HCT116 (cell line): ENCODE measurements around the gene SLC27A5. TPM values are rescaled to one million over a fixed set of nuclear protein-coding genes. Genes with fewer than 3 reads are reported as not detected.
A peak's percentile ranks its signal among the peaks of the same experiment; 100 is the strongest.

Experiments
- ATAC-seq: fragments of 200-7000 bp; cut with Tn5 transposase; 2 replicates; pipeline ENCODE4 v1.9.1; 2020; ENCODE audit warnings: mild to moderate bottlenecking, moderate library complexity
- BruUV-seq: library from RNA; stranded (reverse); fragments of 400-500 nt; replicated peaks from 2 replicates; lab custom pipeline; 2021; lab: Mats Ljungman, UMichigan
- CTCF ChIA-PET: fragments of 300-600 bp; sonication (Branson Sonifier 250); formaldehyde crosslinking; loops from one replicate; lab custom pipeline; 2021; ENCODE audit warnings: antibody characterized with exemption; lab: Charles Lee
- POLR2A ChIA-PET: fragments of 300-600, 350-600 bp; sonication (Branson Sonifier 250); formaldehyde crosslinking; loops from one replicate; lab custom pipeline; 2021; ENCODE audit warnings: antibody characterized with exemption; lab: Charles Lee
- RAD21 ChIA-PET, 2 experiments: fragments of 300-600 bp; sonication (Branson Sonifier 250); formaldehyde crosslinking; loops; one replicate each; lab custom pipeline; 2023; ENCODE audit warnings: low total read pairs in 2 of 2; ENCODE audit not compliant: uncharacterized antibody in 2 of 2, unreplicated experiment in 2 of 2, low non-redundant PET in 1 of 2; lab: Charles Lee
- DNase-seq: peaks from one replicate; pipeline ENCODE4 v3.0.0-alpha.2; 2010; ENCODE audit warnings: low read depth, low spot score
- H2AFZ ChIP-seq: fragments of 200-600 bp; shearing (Covaris generic), sonication (generic); 2 replicates; pipeline ENCODE4 v1.6.1; 2017; ENCODE audit warnings: low read depth, mixed run types, mixed read lengths, antibody characterized with exemption, low read length; ENCODE audit not compliant: poor library complexity, severe bottlenecking
- H3K27ac ChIP-seq: 2 replicates; pipeline ENCODE4 v1.5.1; 2012; ENCODE audit warnings: low read depth, low read length
- H3K27me3 ChIP-seq: fragments of 200-600 bp; sonication (generic); 2 replicates; pipeline ENCODE4 v1.6.1; 2016; ENCODE audit warnings: mixed run types, low read length, mixed read lengths; ENCODE audit not compliant: insufficient read depth
- H3K36me3 ChIP-seq, 2 experiments: fragments of 200-500 bp in 1 of 2; fragments of 200-600 bp in 1 of 2; sonication (Bioruptor generic) in 1 of 2; sonication (generic) in 1 of 2; 2 replicates each; pipeline versions ENCODE4 v1.5.1 to v1.6.1; 2014 to 2016; ENCODE audit warnings: low read length in 2 of 2, inconsistent platforms in 1 of 2, mixed read lengths in 1 of 2, mixed run types in 1 of 2; ENCODE audit not compliant: insufficient read depth in 2 of 2, control insufficient read depth in 1 of 2
- H3K4me1 ChIP-seq, 2 experiments: fragments of 200-600 bp in 1 of 2; sonication (generic) in 1 of 2; 2 replicates each; pipeline versions ENCODE4 v1.5.1 to v1.6.1; 2012 to 2017; ENCODE audit warnings: low read length in 2 of 2, inconsistent platforms in 1 of 2, mild to moderate bottlenecking in 1 of 2, mixed read lengths in 1 of 2, mixed run types in 1 of 2, moderate library complexity in 1 of 2; ENCODE audit not compliant: insufficient read depth in 2 of 2, control insufficient read depth in 1 of 2
- H3K4me2 ChIP-seq: fragments of 200-600 bp; sonication (generic); 2 replicates; pipeline ENCODE4 v1.6.1; 2017; ENCODE audit warnings: mixed run types, low read length, mixed read lengths
- H3K4me3 ChIP-seq, 2 experiments: fragments of 200-600 bp in 1 of 2; sonication (generic) in 1 of 2; replicated peaks in 1 of 2; 2 replicates each; pipeline ENCODE4 v1.5.1; 2011 to 2016; ENCODE audit warnings: low read length in 2 of 2, control low read depth in 1 of 2, low read depth in 1 of 2, mild to moderate bottlenecking in 1 of 2, mixed read lengths in 1 of 2, mixed run types in 1 of 2
- H3K79me2 ChIP-seq: fragments of 200-600 bp; sonication (generic); 2 replicates; pipeline ENCODE4 v1.6.1; 2017; ENCODE audit warnings: mild to moderate bottlenecking, mixed run types, low read length, moderate library complexity, mixed read lengths; ENCODE audit not compliant: insufficient read depth
- H3K9ac ChIP-seq: fragments of 200-600 bp; sonication (generic); 2 replicates; pipeline ENCODE4 v1.6.1; 2016; ENCODE audit warnings: low read length, mixed read lengths
- H3K9me2 ChIP-seq: fragments of 200-600 bp; sonication (generic), shearing (Covaris generic); 2 replicates; pipeline ENCODE4 v1.6.1; 2017; ENCODE audit warnings: mixed run types, mild to moderate bottlenecking, moderate library complexity; ENCODE audit not compliant: insufficient read depth
- H3K9me3 ChIP-seq, 2 experiments: fragments of 200-500 bp in 1 of 2; fragments of 200-600 bp in 1 of 2; sonication (Bioruptor generic) in 1 of 2; sonication (generic) in 1 of 2; 2 replicates each; pipeline ENCODE4 v1.6.1; 2014 to 2017; ENCODE audit warnings: low read length in 2 of 2, mixed read lengths in 2 of 2, inconsistent platforms in 1 of 2, low read depth in 1 of 2, mild to moderate bottlenecking in 1 of 2, mixed run types in 1 of 2, moderate library complexity in 1 of 2; ENCODE audit not compliant: control insufficient read depth in 1 of 2, insufficient read depth in 1 of 2
- H4K20me1 ChIP-seq: fragments of 200-600 bp; sonication (generic), shearing (Covaris generic); 2 replicates; pipeline ENCODE4 v1.6.1; 2017; ENCODE audit warnings: mixed run types, mild to moderate bottlenecking, moderate library complexity; ENCODE audit not compliant: insufficient read depth
- ATF3 ChIP-seq: IDR thresholded peaks from 2 replicates; pipeline ENCODE4 v1.6.1; 2012
- CBX3 ChIP-seq: IDR thresholded peaks from 2 replicates; pipeline ENCODE4 v1.6.1; 2012; ENCODE audit warnings: low read depth
- CEBPB ChIP-seq: IDR thresholded peaks from 2 replicates; pipeline ENCODE4 v1.6.1; 2012; ENCODE audit warnings: low read depth
- CTCF ChIP-seq, 3 experiments: fragments of 200-600 bp in 1 of 3; sonication (generic) in 1 of 3; IDR thresholded peaks in 2 of 3; conservative IDR thresholded peaks in 1 of 3; 2 replicates each; pipeline ENCODE4 v1.5.1; 2012 to 2017; ENCODE audit warnings: low read depth in 2 of 3, low read length in 2 of 3, antibody characterized with exemption in 1 of 3, borderline replicate concordance in 1 of 3, control low read depth in 1 of 3, mild to moderate bottlenecking in 1 of 3, mixed read lengths in 1 of 3, mixed run types in 1 of 3, moderate library complexity in 1 of 3; ENCODE audit not compliant: insufficient read depth in 1 of 3
- EGR1 ChIP-seq: IDR thresholded peaks from 2 replicates; pipeline ENCODE4 v1.6.1; 2012; ENCODE audit warnings: low read depth
- ELF1 ChIP-seq: IDR thresholded peaks from 2 replicates; pipeline ENCODE4 v1.6.1; 2012; ENCODE audit warnings: low read depth, borderline replicate concordance
- EZH2 ChIP-seq: fragments of 200-600 bp; sonication (generic); IDR thresholded peaks from 2 replicates; pipeline ENCODE4 v1.6.1; 2017; ENCODE audit warnings: antibody characterized with exemption, mixed run types
- EZH2phosphoT487 ChIP-seq: fragments of 200-600 bp; IDR thresholded peaks from 2 replicates; pipeline ENCODE4 v1.6.1; 2018; ENCODE audit warnings: antibody characterized with exemption, borderline replicate concordance
- POLR2A ChIP-seq: IDR thresholded peaks from 2 replicates; pipeline ENCODE4 v1.7.0; 2011; ENCODE audit warnings: borderline replicate concordance; ENCODE audit not compliant: insufficient read depth, insufficient read length; ENCODE audit errors: extremely low read depth
- POLR2AphosphoS5 ChIP-seq: IDR thresholded peaks from 2 replicates; pipeline ENCODE4 v1.6.1; 2011; ENCODE audit warnings: mild to moderate bottlenecking, low read depth, low read length, moderate library complexity
- SP1 ChIP-seq: IDR thresholded peaks from 2 replicates; pipeline ENCODE4 v1.6.1; 2012; ENCODE audit warnings: low read depth
- SRF ChIP-seq: IDR thresholded peaks from 2 replicates; pipeline ENCODE4 v1.6.1; 2012; ENCODE audit warnings: low read depth
- ZBTB33 ChIP-seq: IDR thresholded peaks from 2 replicates; pipeline ENCODE4 v1.6.1; 2011; ENCODE audit warnings: mild to moderate bottlenecking, low read length, moderate library complexity; ENCODE audit not compliant: insufficient replicate concordance; ENCODE audit errors: extremely low read depth
- ZFX ChIP-seq: fragments of 450-650 bp; IDR thresholded peaks from 2 replicates; pipeline ENCODE4 v1.6.1; 2017
- ZNF274 ChIP-seq: fragments of 200-500 bp; sonication (Bioruptor generic); IDR thresholded peaks from 2 replicates; pipeline ENCODE4 v1.6.1; 2014; ENCODE audit warnings: mild to moderate bottlenecking, low read depth, low read length, inconsistent platforms
- intact Hi-C: fragments of 100-400 bp; cut with micrococcal nuclease; formaldehyde crosslinking; loops from 2 replicates; pipeline ENCODE4 v1.10.0; 2022
- total RNA-seq: library from RNA; stranded (reverse); gene quantifications from one replicate; pipeline ENCODE4 v1.2.1, GENCODE V29; 2021; ENCODE audit not compliant: unreplicated experiment
- TF ChIP-seq, protein P1 (sequence below): IDR thresholded peaks from 2 replicates; pipeline ENCODE4 v1.6.1; 2012

Gene SLC27A5
- total RNA-seq, 1 experiment from 2014 or later, result 27.1 TPM

- TF ChIP-seq ZBTB33, result no peak
Observed at GRCh38 chr19:58451358-58452101, 60.3 kb downstream of the SLC27A5 start, which contains the start of gene ZNF324B (continued).

DNA sequence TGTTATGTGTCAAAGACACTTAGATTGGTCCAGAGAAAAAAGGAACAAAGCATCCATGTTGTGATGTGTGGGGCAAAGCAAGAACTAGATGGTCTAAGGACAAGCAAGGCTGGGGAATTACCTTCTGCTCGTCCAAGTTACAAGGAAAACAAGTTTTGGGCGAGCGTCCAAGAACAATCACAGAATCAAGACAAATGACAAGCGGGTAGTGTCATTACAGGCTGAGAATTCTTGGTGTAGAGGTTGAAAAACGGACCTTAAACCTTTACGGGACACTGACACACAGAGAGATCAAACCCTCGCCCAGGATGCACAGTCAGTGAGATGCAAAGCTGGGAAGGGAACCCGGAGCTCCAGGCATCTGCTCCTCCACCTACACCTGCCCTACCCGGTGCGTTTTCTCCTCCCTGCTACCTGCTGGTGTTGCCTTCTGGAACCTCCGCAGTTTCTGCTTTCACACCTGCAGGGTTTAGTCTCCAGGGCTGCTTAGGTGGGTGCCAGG lies 60.9 kb downstream of the SLC27A5 start:
- H3K9me3 ChIP-seq, result peaks cover 6 to 11% of the 10 kb centered on the region in 2 experiments; a peak in 2 of 4 replicates
- no peak overlapping the region for H3K27ac ChIP-seq
- peak overlapping the region; percentile 62 to 73 for H3K4me3 ChIP-seq
- peaks cover 6 to 10% of the 10 kb centered on the region in 2 experiments; a peak in 2 of 4 replicates for H3K4me1 ChIP-seq
- H3K36me3 ChIP-seq, result no peaks in the 10 kb centered on the region; a peak in 2 of 4 replicates
- no TSS peak for BruUV-seq
- DNase-seq, result no peak
- peak; percentile 51 for ATAC-seq
- intact Hi-C loops, result loop anchor here (5.0 kb wide), 1 partner anchor 44 kb away; the partner anchor contains the start of gene ZNF584
- H3K4me2 ChIP-seq, result peak overlapping the region; percentile 83
- no peaks in the 10 kb centered on the region for H4K20me1 ChIP-seq
- H3K27me3 ChIP-seq, result no peaks in the 10 kb centered on the region
- no peaks in the 10 kb centered on the region for H3K9me2 ChIP-seq
- CTCF ChIA-PET, result no interaction called here
- no peak overlapping the region for H2AFZ ChIP-seq
- RAD21 ChIA-PET, result no interaction called here
- no peaks in the 10 kb centered on the region for H3K79me2 ChIP-seq
- POLR2A ChIA-PET, result interaction anchor here (0.8 kb wide), 1 partner anchor 42 kb away, joined by 4 read pairs; the partner anchor contains the start of gene ZNF584
- H3K9ac ChIP-seq, result peak overlapping the region; percentile 81
- TF ChIP-seq, protein P1, sequence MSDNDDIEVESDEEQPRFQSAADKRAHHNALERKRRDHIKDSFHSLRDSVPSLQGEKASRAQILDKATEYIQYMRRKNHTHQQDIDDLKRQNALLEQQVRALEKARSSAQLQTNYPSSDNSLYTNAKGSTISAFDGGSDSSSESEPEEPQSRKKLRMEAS, result no peak
- no peak for TF ChIP-seq ATF3
- TF ChIP-seq POLR2AphosphoS5, result no peak
- no peak for TF ChIP-seq CBX3
- TF ChIP-seq POLR2A, result no peak
- TF ChIP-seq EGR1, result no peak
- TF ChIP-seq EZH2, result no peak
- no peak for TF ChIP-seq SRF
- no peak for TF ChIP-seq ZFX
- TF ChIP-seq CEBPB, result no peak
- TF ChIP-seq CTCF (IDR thresholded peaks at IDR 0.05 in 2 of 3, conservative IDR thresholded peaks at IDR 0.05 in 1 of 3; ENCODE audit: borderline replicate concordance in 1 of 3, insufficient read depth in 1 of 3, low read depth in 2 of 3, low read length in 2 of 3), result no peak
- TF ChIP-seq ELF1, result no peak
- no peak for TF ChIP-seq EZH2phosphoT487
- TF ChIP-seq ZNF274, result no peak
- TF ChIP-seq SP1, result no peak
